Posterior cingulate gyrus (tissue), 11 donors: ENCODE results near the gene KRT20.
"Not testable (repeated sequence)": the region's sequence is repeated elsewhere in the genome, so short reads cannot be mapped to it uniquely, and the experiment has no call there.

Experiments used
- DNase-seq, 10 donors: peaks; one replicate each; pipeline versions ENCODE4 v3.0.0 to v3.0.0-alpha.2; 2020 to 2021; ENCODE audit warnings: mixed read lengths in 3 of 10
- intact Hi-C: fragments of 100-400 bp; cut with DNase I; formaldehyde crosslinking; loops from one replicate; pipeline ENCODE4 v1.15.1; 2023

The KRT20 gene, protein sequence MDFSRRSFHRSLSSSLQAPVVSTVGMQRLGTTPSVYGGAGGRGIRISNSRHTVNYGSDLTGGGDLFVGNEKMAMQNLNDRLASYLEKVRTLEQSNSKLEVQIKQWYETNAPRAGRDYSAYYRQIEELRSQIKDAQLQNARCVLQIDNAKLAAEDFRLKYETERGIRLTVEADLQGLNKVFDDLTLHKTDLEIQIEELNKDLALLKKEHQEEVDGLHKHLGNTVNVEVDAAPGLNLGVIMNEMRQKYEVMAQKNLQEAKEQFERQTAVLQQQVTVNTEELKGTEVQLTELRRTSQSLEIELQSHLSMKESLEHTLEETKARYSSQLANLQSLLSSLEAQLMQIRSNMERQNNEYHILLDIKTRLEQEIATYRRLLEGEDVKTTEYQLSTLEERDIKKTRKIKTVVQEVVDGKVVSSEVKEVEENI

DNA sequence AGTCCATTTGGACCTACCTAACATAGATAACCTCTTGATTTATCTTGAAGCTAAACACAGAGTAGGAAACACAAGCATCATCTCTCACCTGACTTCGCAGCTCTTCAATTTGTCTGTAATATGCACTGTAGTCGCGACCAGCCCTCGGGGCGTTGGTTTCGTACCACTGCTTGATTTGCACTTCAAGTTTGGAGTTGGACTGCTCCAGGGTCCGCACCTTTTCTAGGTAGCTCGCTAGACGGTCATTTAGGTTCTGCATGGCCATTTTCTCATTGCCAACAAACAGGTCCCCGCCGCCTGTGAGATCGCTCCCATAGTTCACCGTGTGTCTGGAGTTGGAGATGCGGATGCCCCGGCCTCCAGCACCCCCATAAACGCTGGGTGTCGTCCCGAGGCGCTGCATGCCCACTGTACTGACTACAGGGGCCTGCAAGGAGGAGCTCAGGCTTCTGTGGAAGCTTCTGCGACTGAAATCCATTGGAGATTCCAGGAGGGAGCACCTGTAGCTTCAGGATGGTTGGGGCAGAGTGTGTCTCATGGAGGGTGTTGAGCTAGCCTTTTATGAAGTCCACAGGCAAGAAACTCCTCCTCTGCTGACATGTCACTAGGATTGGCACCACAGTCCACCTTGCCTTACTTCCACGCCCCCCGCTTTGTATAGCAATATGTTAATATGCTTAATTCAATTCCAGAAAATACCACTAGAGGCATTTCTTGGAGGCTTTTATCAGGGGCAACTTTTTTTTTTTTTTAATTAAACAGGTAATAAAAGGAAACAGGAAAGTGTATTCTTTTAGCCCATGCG, at the start of gene KRT20:
Gene KRT20, minus strand, starts transcription at position 535 of the 805 bp plus-strand sequence. Its CDS starts 57 bp downstream, at position 478.
- no peak for DNase-seq
- intact Hi-C loops = no loop called here

- no peak for DNase-seq
- intact Hi-C loops = no loop called here
Observed at GRCh38 chr17:40932608-40933007, 47.6 kb upstream of the KRT20 start.

DNA sequence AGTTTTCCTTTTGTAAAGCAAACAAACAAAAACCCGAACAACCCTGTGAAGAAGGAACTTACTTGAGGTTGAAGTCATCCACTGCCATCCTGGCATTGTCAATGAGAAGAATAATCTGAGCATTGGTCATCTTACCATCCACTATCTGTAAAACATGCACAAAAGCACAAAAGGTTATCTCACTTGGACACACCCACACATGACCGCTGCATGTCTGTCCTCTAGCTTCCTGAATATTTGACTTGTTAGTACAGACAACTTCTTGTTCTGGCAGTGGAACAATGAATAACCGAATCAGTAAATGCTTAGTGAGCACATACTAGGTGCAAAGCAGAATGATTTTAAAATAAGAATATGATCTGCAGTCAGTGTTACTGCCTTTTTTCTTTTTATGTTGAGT, 46.3 kb upstream of the KRT20 start:
- DNase-seq = no peak
- intact Hi-C loops = no loop called here

DNA sequence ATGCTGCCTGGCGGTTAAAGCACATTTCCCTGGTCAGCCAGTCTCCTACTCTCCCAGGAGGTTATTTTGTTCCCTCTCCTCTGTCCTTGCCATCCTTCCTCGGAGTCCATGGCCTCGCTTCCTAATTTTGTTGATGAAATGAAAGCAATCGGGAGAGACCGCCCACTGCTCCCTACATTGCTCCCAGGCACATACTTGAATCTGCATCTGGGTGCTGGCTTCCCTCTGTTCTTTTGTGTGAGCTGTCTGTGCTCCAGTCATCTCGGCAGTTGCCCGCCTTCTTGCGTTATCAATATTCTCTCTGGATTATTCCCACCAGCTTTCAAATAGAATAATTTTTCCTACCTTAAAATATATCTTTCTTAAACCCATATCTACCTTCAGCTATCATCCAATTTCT, 41.3 kb upstream of the KRT20 start:
- no peak for DNase-seq
- intact Hi-C loops = no loop called here

DNA sequence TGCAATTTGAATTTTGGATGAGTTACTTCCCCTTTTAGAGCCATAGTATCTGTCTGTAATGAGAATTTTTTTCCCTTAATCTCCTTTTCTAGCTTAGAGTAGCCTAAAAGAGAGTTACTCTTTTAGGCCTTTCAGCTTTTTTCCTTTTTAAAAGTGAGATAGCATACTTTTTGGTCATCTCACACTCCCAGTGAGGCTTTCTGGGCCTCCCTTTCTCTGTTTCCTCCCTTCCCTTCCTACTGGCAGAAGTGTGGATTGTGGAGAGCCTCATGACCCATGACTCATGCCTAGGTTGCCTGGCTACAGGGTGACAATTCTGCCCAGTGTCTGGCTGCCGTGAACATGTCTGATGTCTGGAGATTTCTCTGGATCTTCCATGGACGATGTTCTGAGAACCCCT, 37.2 kb upstream of the KRT20 start:
- intact Hi-C loops = no loop called here
- DNase-seq = peak in 3 of 10 donors; percentile 29 to 87 (median 63)

GRCh38 chr17:40921026-40921425, 36.0 kb upstream of the KRT20 start:
- intact Hi-C loops = no loop called here
- no peak for DNase-seq

GRCh38 chr17:40917116-40917515, 32.1 kb upstream of the KRT20 start:
- DNase-seq, intact Hi-C loops: not testable (repeated sequence)

- DNase-seq = no peak
- intact Hi-C loops = no loop called here
Observed at GRCh38 chr17:40916366-40916765, 31.3 kb upstream of the KRT20 start.

DNA sequence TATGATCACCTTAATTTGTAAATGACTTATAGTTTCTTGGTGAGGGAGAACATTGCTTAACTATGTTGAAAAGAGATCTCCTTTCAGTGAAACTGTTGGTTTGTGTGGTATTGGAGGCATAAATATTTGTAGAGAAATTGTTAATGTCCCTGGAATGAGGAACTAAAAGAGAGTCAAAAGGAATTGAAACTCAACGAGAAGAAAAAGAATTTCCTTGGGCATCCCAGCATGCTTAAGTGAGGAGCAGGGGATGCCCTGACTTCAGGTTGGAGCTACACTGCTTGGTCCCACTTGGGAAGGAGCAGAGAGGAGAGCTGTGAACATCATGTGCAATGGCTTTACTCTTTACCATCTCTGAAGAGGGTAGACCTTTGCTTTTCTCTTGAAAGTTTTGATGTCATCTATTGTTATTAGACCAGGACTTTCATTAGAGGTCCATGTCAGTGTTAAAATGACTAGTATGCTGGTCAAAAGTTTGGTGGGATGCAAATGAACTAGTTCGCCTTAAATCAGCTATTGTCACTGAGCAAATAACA, 30.7 kb upstream of the KRT20 start:
- no peak for DNase-seq
- intact Hi-C loops = no loop called here

DNA sequence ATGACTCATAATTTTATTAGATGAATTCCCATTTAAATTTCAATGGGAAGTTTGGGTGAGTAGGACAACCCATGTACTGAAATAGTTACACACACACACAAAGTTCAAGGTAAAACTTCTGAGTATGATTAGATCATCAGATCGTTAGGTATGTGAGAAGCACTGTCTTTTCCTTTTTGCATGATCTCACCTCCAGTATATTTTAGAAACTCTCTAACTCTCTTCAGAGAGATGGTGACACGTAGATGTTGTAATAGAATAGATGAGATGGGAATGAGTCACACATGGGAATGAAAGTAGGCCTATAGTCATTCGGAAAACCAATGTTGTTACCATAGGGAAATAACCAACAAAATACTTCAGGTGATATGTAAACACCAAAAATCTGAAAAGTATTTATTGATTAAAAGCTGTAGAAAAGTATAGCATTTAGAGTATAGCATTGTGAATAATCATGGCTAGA, 30.2 kb upstream of the KRT20 start:
- intact Hi-C loops = no loop called here
- no peak for DNase-seq

DNA sequence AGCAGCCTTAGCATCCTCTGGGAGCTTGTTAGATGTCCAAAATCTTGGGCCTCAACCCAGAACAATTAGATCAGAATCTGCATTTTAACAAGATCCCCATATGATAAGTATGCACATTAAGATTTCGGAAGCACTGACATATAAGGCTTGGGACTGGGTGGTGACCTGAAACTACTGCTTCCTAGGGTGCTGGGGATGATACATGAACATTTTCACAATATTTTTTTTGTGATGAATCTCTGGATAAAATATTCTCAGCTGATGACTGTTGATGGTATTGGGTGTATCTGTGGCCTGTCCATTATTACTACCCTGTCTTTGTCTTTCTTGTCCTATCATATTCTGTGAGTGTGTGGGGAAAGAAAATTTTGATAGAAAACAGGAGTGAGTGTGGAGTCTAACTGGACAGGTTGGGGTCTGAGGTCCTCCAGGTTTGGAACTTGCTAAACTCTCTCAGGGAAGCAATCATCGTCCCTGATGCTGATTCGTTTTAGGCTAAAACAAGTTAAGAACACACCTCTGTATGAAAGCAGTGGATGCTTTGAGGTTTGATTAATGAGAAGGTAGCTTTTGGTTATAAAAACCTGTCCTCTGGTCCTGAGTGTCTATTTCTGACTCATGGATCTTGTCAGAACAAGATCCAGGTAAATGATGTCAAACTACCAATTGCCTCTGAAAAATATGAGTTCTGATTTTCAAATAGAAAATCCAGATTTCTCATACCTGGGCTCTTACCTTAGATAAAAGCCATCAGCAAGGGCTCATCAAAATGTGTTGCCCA, 29.2 kb upstream of the KRT20 start:
- no peak for DNase-seq
- intact Hi-C loops = no loop called here

GRCh38 chr17:40912486-40913210, 27.6 kb upstream of the KRT20 start:
- intact Hi-C loops = no loop called here
- DNase-seq = no peak

DNA sequence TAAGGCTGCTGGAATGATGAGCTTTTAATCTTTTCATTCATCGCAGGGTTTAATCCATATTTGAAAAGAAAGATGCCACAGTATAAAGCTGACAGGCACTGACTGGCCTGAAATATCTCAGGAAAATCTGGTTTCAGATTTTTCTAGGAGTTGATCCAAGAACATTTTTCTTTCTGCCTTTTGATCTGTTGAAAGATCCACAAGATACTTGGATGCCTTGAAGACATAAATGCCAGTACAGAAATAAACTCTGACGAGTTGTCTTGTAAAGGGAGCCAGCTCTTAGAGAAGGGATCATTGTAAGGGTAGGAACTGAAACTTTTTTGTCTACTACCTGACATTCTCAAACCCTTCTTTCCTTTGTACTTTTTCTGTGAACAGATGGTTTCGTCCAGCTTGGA, 25.4 kb upstream of the KRT20 start:
- no peak for DNase-seq
- intact Hi-C loops = no loop called here

DNA sequence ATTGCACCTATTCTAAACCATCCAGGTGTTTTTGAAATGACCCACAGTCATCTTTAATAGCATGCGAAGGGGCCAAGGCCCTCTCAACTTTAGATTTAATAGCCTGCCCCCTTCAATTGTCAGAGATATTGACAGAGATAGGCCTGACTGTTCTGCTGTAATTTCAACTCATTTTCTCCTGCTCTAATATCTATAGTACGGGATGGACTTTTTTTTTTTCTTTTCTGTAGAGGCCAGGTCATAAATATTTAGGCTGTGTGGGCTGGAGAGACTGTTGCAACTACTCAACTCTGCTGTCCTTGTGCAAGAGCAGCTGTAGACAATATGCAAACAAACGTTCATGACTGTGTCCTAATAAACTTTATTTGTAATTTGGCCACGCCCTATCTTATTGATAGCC, 24.7 kb upstream of the KRT20 start:
- intact Hi-C loops = loop anchor here (1.0 to 2.0 kb wide), 4 partner anchors 413 to 757 kb away; no protein-coding TSS in a partner anchor
- no peak for DNase-seq

DNA sequence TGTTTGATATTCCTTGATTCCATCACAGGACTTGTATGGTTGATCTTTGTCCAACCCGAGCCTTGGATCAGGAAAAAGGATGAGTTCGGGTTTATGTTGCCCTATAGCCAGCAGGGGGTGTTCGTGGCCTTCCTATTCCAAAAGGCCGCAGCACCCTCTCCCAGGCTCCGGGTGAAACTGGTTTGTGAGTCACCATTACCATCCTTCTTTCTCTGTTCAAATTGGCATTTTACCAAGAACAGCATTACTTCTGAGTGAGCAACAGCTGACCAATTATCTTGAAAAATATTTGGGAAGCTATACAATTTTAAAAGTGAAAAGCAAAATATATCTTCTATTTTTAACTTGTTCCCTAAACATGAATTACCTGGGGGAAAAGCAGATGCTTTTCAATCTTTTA, 24.3 kb upstream of the KRT20 start:
- intact Hi-C loops = loop anchor here (1.0 to 2.0 kb wide), 4 partner anchors 413 to 757 kb away; no protein-coding TSS in a partner anchor

GRCh38 chr17:40906613-40907012, 21.6 kb upstream of the KRT20 start:
- intact Hi-C loops = no loop called here
- DNase-seq = no peak

More for the DNA sequence above, 24.3 kb upstream of the KRT20 start:
- DNase-seq = peak; percentile 41 to 96 (median 75)

DNA sequence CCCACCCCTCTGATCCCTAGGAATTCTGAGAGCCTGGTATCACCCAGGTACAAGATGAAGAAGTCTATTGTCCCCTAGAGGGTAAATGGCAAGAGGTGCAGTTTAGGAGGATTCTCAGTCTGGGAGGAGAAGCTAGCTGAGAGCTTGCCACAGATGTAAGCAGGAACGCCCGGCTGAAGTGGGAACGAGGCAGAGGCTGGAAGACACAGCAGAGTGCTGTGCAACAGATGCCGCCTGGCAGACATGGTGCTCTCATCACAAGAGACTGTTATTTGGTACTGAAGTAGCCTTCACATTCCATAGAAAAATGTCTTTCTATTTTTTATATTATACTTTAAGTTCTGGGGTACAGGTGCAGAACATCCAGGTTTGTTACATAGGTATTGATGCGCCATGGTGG, 20.3 kb upstream of the KRT20 start:
- intact Hi-C loops = no loop called here
- DNase-seq = peak in 3 of 10 donors; percentile 20 to 87 (median 77)

GRCh38 chr17:40903129-40903847, 18.2 kb upstream of the KRT20 start:
- intact Hi-C loops = no loop called here
- DNase-seq = no peak

GRCh38 chr17:40902498-40902897, 17.5 kb upstream of the KRT20 start:
- intact Hi-C loops = no loop called here

More at GRCh38 chr17:40902498-40902897, 17.5 kb upstream of the KRT20 start:
- DNase-seq = no peak
